SW 1271 (cell line): ENCODE results near the gene ST6GALNAC3.

Experiments
- DNase-seq, 2 experiments: peaks; one replicate each; lab custom pipeline; 2025; lab: John Stamatoyannopoulos, UW

Gene ST6GALNAC3

DNA sequence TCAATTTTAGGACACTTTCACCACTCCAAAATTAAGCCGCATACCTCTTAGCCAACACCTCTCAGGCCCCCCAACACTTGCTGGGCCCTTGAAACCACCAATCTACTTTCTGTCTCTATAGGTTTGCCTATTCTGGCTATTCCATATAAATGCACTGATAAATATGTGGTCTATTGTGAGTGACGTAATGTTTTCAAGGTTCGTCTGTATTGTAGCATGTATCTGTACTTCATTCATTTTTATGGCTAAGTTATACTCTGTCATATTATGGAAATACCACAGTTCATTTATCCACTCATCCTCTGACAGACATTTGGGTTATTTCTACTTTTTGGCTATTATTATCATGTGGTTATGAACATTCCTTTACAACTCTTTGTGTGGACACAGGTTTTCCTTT, 432.8 kb downstream of the ST6GALNAC3 start:
- DNase-seq: no peak

DNA sequence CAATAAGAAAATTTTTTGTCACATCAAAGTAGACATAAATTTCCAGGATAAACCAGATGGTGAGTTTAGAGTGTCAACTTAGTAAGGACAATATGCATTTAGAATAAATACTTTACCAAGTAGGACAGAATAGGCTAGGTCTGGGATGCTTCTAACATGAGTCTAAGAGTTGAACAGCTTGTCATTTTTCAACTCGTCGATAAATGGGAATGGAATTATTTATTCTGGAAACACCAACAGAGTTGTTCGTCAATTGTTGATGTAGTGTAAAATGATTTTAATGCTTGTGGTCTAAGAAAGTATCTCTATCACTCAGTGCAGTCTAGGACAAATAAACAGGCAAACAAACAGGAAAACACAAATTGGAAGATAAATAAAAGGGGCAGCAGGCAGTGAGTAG, 434.3 kb downstream of the ST6GALNAC3 start:
- DNase-seq: no peak

DNA sequence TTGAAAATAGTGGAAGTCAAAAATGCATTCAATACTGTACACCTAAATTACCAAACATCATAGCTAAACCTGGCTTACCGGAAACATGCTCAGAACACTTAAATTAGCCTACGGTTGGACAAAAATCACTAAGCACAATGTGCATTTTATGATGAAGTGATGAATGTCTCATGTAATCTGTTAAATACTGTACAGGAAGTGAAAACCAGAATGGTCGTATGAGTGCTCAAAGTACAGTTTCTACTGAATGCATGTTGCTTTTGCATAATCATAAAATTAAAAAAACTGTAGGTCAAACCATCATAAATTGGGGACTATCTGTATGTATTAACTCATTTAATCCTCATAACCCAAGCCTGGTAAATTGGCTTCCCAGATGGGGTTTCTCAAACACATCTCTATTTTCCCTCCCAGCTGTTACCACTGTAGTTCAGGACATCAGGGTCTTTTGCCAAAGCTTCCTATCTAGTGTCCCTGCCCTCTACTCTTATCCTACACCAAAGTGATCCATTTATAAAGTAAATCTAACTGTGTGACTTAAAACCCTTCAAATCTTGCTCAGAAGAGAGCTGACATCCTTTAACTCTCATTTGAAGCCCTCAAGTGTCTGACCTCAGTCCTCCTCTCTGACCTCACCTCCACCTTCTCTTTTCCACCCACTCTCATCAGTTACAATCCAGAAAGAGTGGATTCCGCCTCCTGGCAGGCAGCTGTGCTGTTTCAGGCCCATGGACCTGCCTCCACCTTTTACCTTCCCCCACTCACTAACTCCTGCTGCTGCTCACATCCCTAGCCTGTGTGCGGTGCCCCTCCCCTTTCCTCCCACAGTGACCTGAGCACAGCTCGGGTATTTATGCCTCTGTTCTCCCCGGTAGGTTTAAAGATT, 436.4 kb downstream of the ST6GALNAC3 start:
- DNase-seq: no peak

- no peak for DNase-seq
Observed at GRCh38 chr1:76511558-76512179, 437.1 kb downstream of the ST6GALNAC3 start.

- no peak for DNase-seq
Observed at GRCh38 chr1:76530953-76531352, 456.4 kb downstream of the ST6GALNAC3 start.

- no peak for DNase-seq
Observed at GRCh38 chr1:76541618-76542017, 467.1 kb downstream of the ST6GALNAC3 start.

DNA sequence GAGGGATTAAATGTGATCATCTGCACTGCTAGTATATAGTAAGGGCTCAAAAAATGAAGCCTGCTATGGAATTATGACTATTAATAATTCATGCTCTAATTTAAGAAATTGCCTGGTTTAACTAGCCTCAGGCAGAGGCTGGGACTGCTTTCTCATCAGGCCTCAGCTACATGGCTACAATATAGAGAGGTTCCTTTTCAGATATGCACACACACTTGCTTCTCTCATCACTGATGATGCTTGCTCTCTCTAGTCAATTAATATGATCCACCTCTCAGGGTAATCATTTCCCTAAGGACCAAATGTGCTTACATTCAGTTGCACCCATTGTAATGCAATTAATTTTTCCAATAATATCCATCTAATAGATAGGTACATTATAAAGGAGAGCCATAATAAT, 467.8 kb downstream of the ST6GALNAC3 start:
- no peak for DNase-seq

GRCh38 chr1:76543495-76543894, 468.9 kb downstream of the ST6GALNAC3 start:
- DNase-seq: no peak

DNA sequence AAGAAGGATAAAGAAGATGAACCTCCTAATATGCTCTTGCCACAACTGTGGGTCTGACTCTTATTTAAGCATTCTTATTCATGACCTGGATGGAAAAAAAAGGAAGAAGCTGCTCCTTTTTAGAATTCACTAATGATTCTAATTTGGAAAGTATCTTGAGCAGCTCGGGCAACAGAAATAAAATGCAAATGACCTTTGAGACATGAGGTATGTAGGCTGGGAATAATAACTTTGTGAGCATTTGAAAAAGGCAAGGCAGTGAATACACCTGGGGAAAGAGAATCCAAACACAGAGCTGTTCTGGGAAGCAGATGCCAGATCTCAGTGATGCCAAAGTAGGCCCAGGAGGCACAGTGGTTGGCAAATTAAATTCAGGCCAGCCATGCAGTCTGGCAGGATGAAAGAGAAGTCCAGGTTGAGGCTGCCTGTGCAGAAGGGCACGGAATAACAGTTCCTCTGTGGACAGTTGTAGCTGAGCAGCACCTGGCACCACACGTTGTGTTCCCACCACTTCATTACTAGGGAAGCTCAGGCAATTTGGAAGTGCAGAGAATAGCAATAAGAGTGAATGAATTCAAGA, 471.9 kb downstream of the ST6GALNAC3 start:
- DNase-seq: no peak

DNA sequence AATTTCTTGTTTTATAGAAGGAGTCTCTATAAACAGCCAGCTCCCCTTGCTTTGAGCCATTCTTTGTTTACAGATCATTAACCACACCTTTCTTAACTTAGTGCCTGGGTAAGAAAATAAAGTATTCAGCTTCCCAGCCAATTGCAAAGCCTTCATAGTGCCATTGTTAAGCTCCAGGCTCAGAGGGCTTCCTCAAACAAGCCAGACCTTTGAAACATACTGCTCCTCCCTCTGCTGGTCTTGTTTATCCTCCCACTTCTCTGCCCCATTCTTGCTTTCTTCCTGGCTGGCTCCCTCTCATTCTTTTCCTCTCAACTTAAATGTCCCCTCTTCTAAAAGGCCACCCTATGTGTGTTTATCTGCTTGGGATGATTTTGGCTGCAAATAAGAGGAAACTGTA, 473.4 kb downstream of the ST6GALNAC3 start:
- DNase-seq: no peak

- DNase-seq: no peak
Observed at GRCh38 chr1:76548513-76549100, 474.1 kb downstream of the ST6GALNAC3 start.

GRCh38 chr1:76554283-76554682, 479.7 kb downstream of the ST6GALNAC3 start:
- no peak for DNase-seq

DNA sequence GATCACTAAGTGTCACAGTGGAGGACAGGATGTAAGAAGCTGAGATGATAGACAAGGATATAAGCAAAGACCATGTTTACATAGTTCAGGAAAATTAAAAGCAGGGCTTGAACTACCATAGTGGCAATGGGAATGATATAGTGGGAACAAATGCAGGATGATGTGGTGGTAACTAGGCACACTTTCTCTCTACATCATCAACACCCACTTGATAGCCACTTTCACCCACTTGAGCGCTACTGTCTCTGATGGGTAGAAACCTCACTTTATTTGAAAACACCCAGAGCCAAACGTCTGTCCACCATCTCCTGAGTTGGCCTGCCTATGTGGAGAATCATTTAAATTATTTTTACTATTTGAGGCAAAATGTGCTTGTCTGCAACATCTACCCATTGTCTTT, 487.7 kb downstream of the ST6GALNAC3 start:
- DNase-seq: no peak

DNA sequence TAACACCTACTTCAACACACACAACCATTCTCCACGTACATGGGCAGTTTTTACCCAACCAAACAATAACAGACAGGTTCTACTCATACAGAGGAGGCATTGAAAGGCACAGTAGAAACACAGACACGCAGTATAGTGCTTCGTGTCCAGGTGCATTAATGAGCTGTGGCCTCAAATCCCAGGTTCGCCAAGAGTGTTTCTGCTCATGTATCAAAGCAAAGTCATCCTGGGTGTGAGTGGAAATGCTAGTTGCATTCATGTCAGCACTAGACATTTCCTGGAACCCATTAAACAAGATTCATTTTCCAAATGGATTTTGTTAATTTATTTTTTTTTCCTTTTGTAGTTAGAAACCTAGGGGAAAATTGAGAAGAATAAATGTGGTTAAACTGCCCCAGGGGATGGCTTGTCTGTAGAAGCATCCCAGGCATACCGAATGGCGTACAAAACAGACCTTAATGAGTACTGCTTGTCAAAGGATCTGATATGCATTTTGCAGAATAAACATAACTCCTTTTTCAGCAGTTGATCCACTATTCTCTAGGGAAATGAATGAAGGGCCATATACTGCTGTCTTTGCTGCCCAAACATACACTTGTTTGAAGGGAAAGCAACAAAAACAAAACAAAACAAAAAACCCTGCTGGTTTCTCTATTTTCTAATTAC, 494.2 kb downstream of the ST6GALNAC3 start:
- DNase-seq: no peak

GRCh38 chr1:76571248-76571647, 496.7 kb downstream of the ST6GALNAC3 start:
- DNase-seq: no peak

DNA sequence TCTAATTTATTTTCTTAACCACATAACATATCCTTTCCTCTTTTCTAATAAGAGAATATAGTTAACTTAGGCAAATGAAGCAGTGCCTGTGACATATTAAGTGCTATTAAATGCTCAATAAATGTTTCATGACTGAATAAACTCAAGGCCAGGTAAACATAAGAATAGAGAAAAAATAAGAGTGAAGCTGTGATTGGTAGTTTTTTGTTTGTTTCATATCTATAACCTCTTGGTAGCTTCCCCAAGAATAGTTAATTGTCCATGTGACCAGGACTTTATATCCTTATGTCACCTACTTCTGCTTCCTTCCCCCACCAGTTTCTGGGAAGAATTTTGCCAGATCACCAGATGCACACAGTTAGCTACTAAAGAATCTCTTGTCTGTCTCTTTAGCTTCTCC, 497.7 kb downstream of the ST6GALNAC3 start:
- no peak for DNase-seq

- no peak for DNase-seq
Observed at GRCh38 chr1:76576876-76577524, 502.5 kb downstream of the ST6GALNAC3 start.

- no peak for DNase-seq
Observed at GRCh38 chr1:76577525-76578185, 503.1 kb downstream of the ST6GALNAC3 start.

DNA sequence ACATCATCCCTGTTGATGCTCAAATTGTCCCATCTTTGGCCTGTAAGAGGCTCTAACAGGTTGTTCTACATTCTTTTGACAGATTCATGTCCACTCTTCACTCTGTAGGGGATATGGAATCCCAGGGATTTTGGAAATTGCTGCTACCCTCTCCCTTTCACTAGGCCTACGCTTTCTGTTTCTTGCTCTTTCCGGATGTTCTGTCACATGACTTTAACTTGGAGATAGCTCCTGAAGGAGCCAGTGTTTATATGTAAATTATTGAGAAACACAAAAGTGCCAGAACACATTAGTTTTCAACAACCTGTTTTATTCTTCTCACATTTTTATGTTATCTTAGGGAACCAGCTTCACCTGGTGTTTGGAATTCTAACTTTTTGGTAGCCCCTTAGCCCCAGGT, 505.7 kb downstream of the ST6GALNAC3 start:
- DNase-seq: no peak

DNA sequence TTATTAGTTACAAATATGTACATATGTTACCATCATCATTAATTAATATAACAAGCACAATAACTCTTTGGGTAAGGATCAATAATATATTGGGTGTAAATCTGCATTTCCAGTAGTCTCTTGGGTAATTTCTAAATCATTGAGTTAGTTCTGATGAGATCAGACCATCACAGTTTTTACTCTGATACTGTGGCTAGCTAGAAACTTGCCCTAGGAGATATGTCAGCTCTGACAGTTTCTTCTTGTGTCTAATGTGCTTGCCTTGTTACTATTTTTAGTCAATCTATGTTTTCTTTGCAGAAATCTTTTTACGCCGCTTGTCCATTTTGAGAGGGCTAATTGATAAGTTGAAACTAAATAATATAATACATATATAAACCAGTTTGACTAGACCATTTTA, 507.2 kb downstream of the ST6GALNAC3 start:
- no peak for DNase-seq

DNA sequence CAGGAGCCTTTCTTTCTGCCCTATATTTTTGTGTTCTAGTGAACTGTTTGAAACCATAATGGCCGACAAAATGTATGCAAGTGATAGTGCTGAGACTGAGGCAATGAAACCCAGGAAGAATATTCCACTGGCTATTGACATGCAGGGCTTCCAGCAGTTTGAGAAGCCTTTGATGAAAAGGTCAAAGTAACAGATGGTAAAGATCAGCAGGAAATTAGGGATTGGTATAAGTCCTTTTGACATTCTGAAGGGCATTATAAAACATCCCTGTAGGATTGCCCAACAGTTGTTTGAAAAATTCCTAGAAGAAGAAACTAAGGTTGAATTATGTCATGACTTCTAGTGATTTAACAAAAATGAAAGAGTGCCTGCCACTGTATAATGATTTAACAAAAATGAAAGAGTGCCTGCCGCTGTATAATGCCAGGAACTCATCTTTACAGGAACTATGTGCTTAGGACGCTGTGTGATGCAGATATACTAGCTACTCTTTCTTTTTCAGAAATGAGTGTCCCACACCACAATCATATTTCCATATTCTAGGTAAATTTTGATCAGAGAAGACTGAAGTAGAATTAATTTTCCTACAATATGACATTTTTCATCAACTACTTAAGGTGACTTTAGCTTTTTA, 508.8 kb downstream of the ST6GALNAC3 start:
- DNase-seq: no peak
